ENCODE data around the gene CAMK4.
"Not testable (repeated sequence)": the region's sequence is repeated elsewhere in the genome, so short reads cannot be mapped to it uniquely, and the experiment has no call there.

The CAMK4 gene

GRCh38 chr5:111295649-111296048 lies 71.5 kb downstream of the CAMK4 start:
- no peak for DNase-seq
- in situ Hi-C loops (cut with HindIII; ENCODE audit: low pct_ligation_motif_present, low pct_unique_long_range_greater_than_20kb, low sequenced_read_pairs): no loop called here

GRCh38 chr5:111296570-111296969 lies 72.4 kb downstream of the CAMK4 start:
- no peak for DNase-seq
- in situ Hi-C loops (cut with HindIII; ENCODE audit: low pct_ligation_motif_present, low pct_unique_long_range_greater_than_20kb, low sequenced_read_pairs): no loop called here

GRCh38 chr5:111299067-111299481 lies 74.9 kb downstream of the CAMK4 start:
- DNase-seq: no peak
- in situ Hi-C loops (cut with HindIII; ENCODE audit: low pct_ligation_motif_present, low pct_unique_long_range_greater_than_20kb, low sequenced_read_pairs): no loop called here

GRCh38 chr5:111299831-111300432 lies 75.7 kb downstream of the CAMK4 start:
- in situ Hi-C loops (cut with HindIII; ENCODE audit: low pct_ligation_motif_present, low pct_unique_long_range_greater_than_20kb, low sequenced_read_pairs): no loop called here
- no peak for DNase-seq

GRCh38 chr5:111301264-111301663 lies 77.1 kb downstream of the CAMK4 start:
- in situ Hi-C loops (cut with HindIII; ENCODE audit: low pct_ligation_motif_present, low pct_unique_long_range_greater_than_20kb, low sequenced_read_pairs): no loop called here
- DNase-seq: no peak

- in situ Hi-C loops (cut with HindIII; ENCODE audit: low pct_ligation_motif_present, low pct_unique_long_range_greater_than_20kb, low sequenced_read_pairs); DNase-seq: not testable (repeated sequence)
These were observed 77.9 kb downstream of the CAMK4 start for GRCh38 chr5:111302043-111302442.

- DNase-seq: no peak
- in situ Hi-C loops (cut with HindIII; ENCODE audit: low pct_ligation_motif_present, low pct_unique_long_range_greater_than_20kb, low sequenced_read_pairs): no loop called here
These were observed 84.8 kb downstream of the CAMK4 start for GRCh38 chr5:111308951-111309350.

- DNase-seq: no peak
- in situ Hi-C loops (cut with HindIII; ENCODE audit: low pct_ligation_motif_present, low pct_unique_long_range_greater_than_20kb, low sequenced_read_pairs): no loop called here
These were observed 85.2 kb downstream of the CAMK4 start for GRCh38 chr5:111309384-111309783.

GRCh38 chr5:111310711-111311620 lies 86.8 kb downstream of the CAMK4 start:
- in situ Hi-C loops (cut with HindIII; ENCODE audit: low pct_ligation_motif_present, low pct_unique_long_range_greater_than_20kb, low sequenced_read_pairs): no loop called here

GRCh38 chr5:111311666-111312065 lies 87.5 kb downstream of the CAMK4 start:
- in situ Hi-C loops (cut with HindIII; ENCODE audit: low pct_ligation_motif_present, low pct_unique_long_range_greater_than_20kb, low sequenced_read_pairs): no loop called here
- DNase-seq: no peak

More at GRCh38 chr5:111310711-111311620, 86.8 kb downstream of the CAMK4 start:
- DNase-seq: no peak

GRCh38 chr5:111313017-111313724 lies 89.0 kb downstream of the CAMK4 start:
- DNase-seq: no peak
- in situ Hi-C loops (cut with HindIII; ENCODE audit: low pct_ligation_motif_present, low pct_unique_long_range_greater_than_20kb, low sequenced_read_pairs): no loop called here

GRCh38 chr5:111320953-111321352 lies 96.8 kb downstream of the CAMK4 start:
- in situ Hi-C loops (cut with HindIII; ENCODE audit: low pct_ligation_motif_present, low pct_unique_long_range_greater_than_20kb, low sequenced_read_pairs): no loop called here
- no peak for DNase-seq

GRCh38 chr5:111321376-111321775 lies 97.2 kb downstream of the CAMK4 start:
- DNase-seq: no peak
- in situ Hi-C loops (cut with HindIII; ENCODE audit: low pct_ligation_motif_present, low pct_unique_long_range_greater_than_20kb, low sequenced_read_pairs): no loop called here

GRCh38 chr5:111326551-111326950 lies 102.4 kb downstream of the CAMK4 start:
- DNase-seq: no peak
- in situ Hi-C loops (cut with HindIII; ENCODE audit: low pct_ligation_motif_present, low pct_unique_long_range_greater_than_20kb, low sequenced_read_pairs): no loop called here

GRCh38 chr5:111337133-111337532 lies 112.9 kb downstream of the CAMK4 start:
- in situ Hi-C loops (cut with HindIII; ENCODE audit: low pct_ligation_motif_present, low pct_unique_long_range_greater_than_20kb, low sequenced_read_pairs): no loop called here
- no peak for DNase-seq

GRCh38 chr5:111337688-111338087 lies 113.5 kb downstream of the CAMK4 start:
- in situ Hi-C loops (cut with HindIII; ENCODE audit: low pct_ligation_motif_present, low pct_unique_long_range_greater_than_20kb, low sequenced_read_pairs): no loop called here

GRCh38 chr5:111345731-111346130 lies 121.5 kb downstream of the CAMK4 start:
- in situ Hi-C loops (cut with HindIII; ENCODE audit: low pct_ligation_motif_present, low pct_unique_long_range_greater_than_20kb, low sequenced_read_pairs): no loop called here
- DNase-seq: no peak

More at GRCh38 chr5:111337688-111338087, 113.5 kb downstream of the CAMK4 start:
- no peak for DNase-seq

- in situ Hi-C loops (cut with HindIII; ENCODE audit: low pct_ligation_motif_present, low pct_unique_long_range_greater_than_20kb, low sequenced_read_pairs): no loop called here
These were observed 122.8 kb downstream of the CAMK4 start for GRCh38 chr5:111347021-111347420.

GRCh38 chr5:111348661-111349329 lies 124.6 kb downstream of the CAMK4 start:
- no peak for DNase-seq
- in situ Hi-C loops (cut with HindIII; ENCODE audit: low pct_ligation_motif_present, low pct_unique_long_range_greater_than_20kb, low sequenced_read_pairs): no loop called here

More at GRCh38 chr5:111347021-111347420, 122.8 kb downstream of the CAMK4 start:
- no peak for DNase-seq
